ENCODE data around the gene TEX2. TPM values are rescaled to one million over a fixed set of nuclear protein-coding genes. Genes with fewer than 3 reads are reported as not detected.

TEX2 gene
- total and polyA plus RNA-seq, 2 donors (not counting 3 experiments of a cell fraction or from before 2014, with no cell fraction given): 13.3 to 25.8 TPM

GRCh38 chr17:64270885-64271284 is 7.8 kb upstream of the TEX2 start:
- Histone ChIP-seq H3K27me3 (ENCODE audit: control insufficient read depth in 2 of 2, insufficient read depth in 2 of 2, low read length in 2 of 2) (peaks cover 5 to 11% of the 10 kb centered on the region in 2 experiments), H3K4me1 (ENCODE audit: control insufficient read depth, extremely low read depth, insufficient read depth, low read length) (no peaks in the 10 kb centered on the region), H3K79me2 (ENCODE audit: control insufficient read depth, insufficient read depth, low read length) (no peaks in the 10 kb centered on the region), H3K4me2 (ENCODE audit: insufficient read depth, low read length) (no peak overlapping the region), H4K20me1 (replicated peaks; ENCODE audit: control insufficient read depth, extremely low read depth, insufficient read depth, low read length) (no peaks in the 10 kb centered on the region), H3K4me3 (replicated peaks in 1 of 3; ENCODE audit: insufficient read depth in 1 of 3, low read depth in 1 of 3, low read length in 3 of 3) (no peak overlapping the region), H2AFZ (ENCODE audit: low read depth, low read length) (no peak overlapping the region), H3K9ac (replicated peaks; ENCODE audit: extremely low read depth, insufficient read depth, low read length) (no peak overlapping the region), H3K9me1 (replicated peaks; ENCODE audit: control insufficient read depth, extremely low read depth, insufficient read depth, low read length) (no peaks in the 10 kb centered on the region), H3K9me3 (replicated peaks; ENCODE audit: control insufficient read depth, insufficient read depth, low read length) (no peaks in the 10 kb centered on the region), H3K27ac (ENCODE audit: insufficient read depth, low read depth, low read length) (no peak overlapping the region), H3K36me3 (ENCODE audit: control insufficient read depth in 2 of 2, extremely low read depth in 1 of 2, insufficient read depth in 2 of 2, low read length in 2 of 2) (no peaks in the 10 kb centered on the region)
- dilution Hi-C loops (cut with MboI; ENCODE audit: extremely low pct_ligation_motif_present, low sequenced_read_pairs) (no loop called here), intact Hi-C loops (cut with micrococcal nuclease) (no loop called here)
- FAIRE-seq (no peak), DNase-seq (ENCODE audit: low read depth, low spot score) (no peak)
- ChIA-PET CTCF (interaction anchor here (0.6 to 3.4 kb wide), 4 partner anchors 11 to 367 kb away, joined by 3 to 11 read pairs (median 4); no protein-coding TSS in a partner anchor), POLR2A (interaction anchor here (1.8 kb wide), 1 partner anchor 125 kb away, joined by 7 read pairs; no protein-coding TSS in a partner anchor)
- no peak for TF ChIP-seq MAX (IDR thresholded peaks at IDR 0.05; ENCODE audit: insufficient read depth, insufficient read length)
- TF ChIP-seq CTCF (IDR thresholded peaks at IDR 0.05; ENCODE audit: extremely low read depth in 1 of 2, insufficient read depth in 1 of 2, low read depth in 1 of 2, low read length in 2 of 2): no peak
- TF ChIP-seq FOS (IDR thresholded peaks at IDR 0.05; ENCODE audit: borderline replicate concordance, insufficient read depth, low read length): no peak
- no peak for TF ChIP-seq EZH2 (IDR thresholded peaks at IDR 0.05; ENCODE audit: borderline replicate concordance, low read depth, low read length, severe bottlenecking)
- no TSS peak for BruUV-seq (replicated peaks)

Data from endothelial cell of umbilical vein (primary cell).